Mucosa of rectum (tissue), 2 donors: ENCODE measurements around the gene DIS3L2.

Source experiments
- H3K27ac ChIP-seq, 2 donors: one replicate each; pipeline ENCODE4 v1.7.0; 2013; ENCODE audit warnings: inconsistent platforms in 2 of 2, low read depth in 2 of 2, low read length in 2 of 2
- H3K27me3 ChIP-seq, 2 donors: one replicate each; pipeline ENCODE4 v1.7.0; 2013; ENCODE audit warnings: low read length in 2 of 2; ENCODE audit not compliant: control insufficient read depth in 2 of 2, insufficient read depth in 2 of 2
- H3K36me3 ChIP-seq, 2 donors: one replicate each; pipeline ENCODE4 v1.7.0; 2013; ENCODE audit warnings: low read length in 2 of 2; ENCODE audit not compliant: control insufficient read depth in 2 of 2, insufficient read depth in 2 of 2
- H3K4me1 ChIP-seq, 2 donors: one replicate each; pipeline ENCODE4 v1.7.0; 2013; ENCODE audit warnings: low read length in 2 of 2, mild to moderate bottlenecking in 1 of 2; ENCODE audit not compliant: control insufficient read depth in 2 of 2, insufficient read depth in 2 of 2
- H3K4me3 ChIP-seq, 2 donors: one replicate each; pipeline ENCODE4 v1.7.0; 2013; ENCODE audit warnings: low read length in 2 of 2
- H3K9ac ChIP-seq, 2 donors: one replicate each; pipeline ENCODE4 v1.7.0; 2013; ENCODE audit warnings: low read length in 2 of 2, low read depth in 1 of 2, mild to moderate bottlenecking in 1 of 2
- H3K9me3 ChIP-seq, 2 donors: one replicate each; pipeline ENCODE4 v1.7.0; 2013; ENCODE audit warnings: low read length in 2 of 2; ENCODE audit not compliant: control insufficient read depth in 2 of 2
- donor health status: healthy.
- donor health status: Normal muscosa, but diverticular disease.

The DIS3L2 gene

GRCh38 chr2:232008907-232009638 lies 47.6 kb downstream of the DIS3L2 start:
- Histone ChIP-seq H3K9me3 (no peaks in the 10 kb centered on the region), H3K4me3 (no peak overlapping the region), H3K27me3 (no peaks in the 10 kb centered on the region), H3K36me3 (no peaks in the 10 kb centered on the region), H3K9ac (no peak overlapping the region), H3K27ac (no peak overlapping the region), H3K4me1 (no peaks in the 10 kb centered on the region)

DNA sequence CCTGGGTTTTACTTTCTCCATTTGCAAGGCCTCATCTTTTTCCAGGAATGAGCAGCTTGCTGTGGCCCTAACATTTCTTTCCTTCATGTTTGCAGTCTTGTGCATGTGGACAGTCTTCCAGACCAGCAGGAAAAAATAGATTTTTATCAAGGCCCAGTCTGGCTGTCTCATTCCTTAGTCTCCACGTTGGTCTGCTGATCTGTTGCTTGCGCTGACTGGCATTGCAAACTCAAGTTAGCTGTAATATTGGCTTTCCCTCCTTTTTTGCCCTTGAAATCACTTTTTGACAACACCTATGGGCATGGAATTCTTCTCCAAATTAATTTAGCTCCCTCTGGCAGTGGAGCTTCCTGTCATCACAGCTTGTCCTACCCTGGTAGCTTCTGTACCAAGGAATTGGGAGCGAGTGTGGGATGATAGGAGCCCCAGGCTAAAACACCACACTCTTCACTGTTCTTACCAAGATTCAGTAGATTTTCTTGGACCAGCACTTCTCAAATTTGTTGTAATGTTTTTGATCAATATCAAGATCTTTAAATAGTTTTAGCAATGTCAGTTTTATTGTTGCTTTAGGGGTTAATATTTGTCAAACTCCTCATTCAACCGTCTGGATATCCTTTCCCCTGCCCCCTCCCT lies 48.2 kb downstream of the DIS3L2 start:
- no peak overlapping the region for H3K27ac ChIP-seq
- no peak overlapping the region for H3K9ac ChIP-seq
- no peaks in the 10 kb centered on the region for H3K27me3 ChIP-seq
- no peak overlapping the region for H3K4me3 ChIP-seq
- no peaks in the 10 kb centered on the region for H3K4me1 ChIP-seq
- no peaks in the 10 kb centered on the region for H3K36me3 ChIP-seq
- H3K9me3 ChIP-seq: no peaks in the 10 kb centered on the region

DNA sequence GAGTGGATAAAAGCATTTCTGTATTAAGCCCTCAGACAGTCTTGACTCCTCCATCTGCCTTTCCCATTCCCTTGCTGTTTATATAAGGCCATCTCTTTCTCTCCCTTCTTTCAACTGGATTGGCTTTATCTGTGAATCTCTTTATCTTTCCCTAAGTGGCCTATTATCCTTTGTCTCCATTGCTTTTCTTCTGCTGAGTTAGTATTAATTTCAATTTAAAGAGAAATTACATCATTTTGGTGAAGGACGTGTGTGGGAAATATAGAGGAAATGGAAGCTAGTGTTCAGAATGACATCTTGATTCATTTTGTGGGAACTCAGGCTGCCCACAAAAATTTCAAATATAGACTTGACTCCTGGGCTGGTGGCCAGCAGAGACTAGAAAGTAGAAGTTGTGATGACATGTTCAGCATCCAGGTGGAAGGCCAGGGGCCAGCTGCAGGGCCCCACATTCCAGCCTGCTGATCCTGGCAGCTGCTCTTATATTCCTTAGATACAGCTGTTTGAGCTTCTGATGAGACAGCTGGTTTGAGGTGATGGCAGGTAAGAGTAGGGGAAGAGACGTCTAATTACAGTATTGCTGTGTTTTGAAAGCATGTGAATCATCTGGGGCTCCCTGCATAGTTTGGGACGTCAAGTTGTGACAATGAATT lies 52.3 kb downstream of the DIS3L2 start:
- H3K27ac ChIP-seq: no peak overlapping the region
- H3K9ac ChIP-seq: no peak overlapping the region
- no peaks in the 10 kb centered on the region for H3K4me1 ChIP-seq
- no peak overlapping the region for H3K4me3 ChIP-seq
- no peaks in the 10 kb centered on the region for H3K36me3 ChIP-seq
- no peaks in the 10 kb centered on the region for H3K9me3 ChIP-seq
- H3K27me3 ChIP-seq: no peaks in the 10 kb centered on the region

GRCh38 chr2:232014681-232015080 lies 53.2 kb downstream of the DIS3L2 start:
- no peak overlapping the region for H3K9ac ChIP-seq
- H3K9me3 ChIP-seq: no peaks in the 10 kb centered on the region
- no peak overlapping the region for H3K4me3 ChIP-seq
- H3K27me3 ChIP-seq: no peaks in the 10 kb centered on the region
- H3K27ac ChIP-seq: no peak overlapping the region
- no peaks in the 10 kb centered on the region for H3K36me3 ChIP-seq
- H3K4me1 ChIP-seq: no peaks in the 10 kb centered on the region

DNA sequence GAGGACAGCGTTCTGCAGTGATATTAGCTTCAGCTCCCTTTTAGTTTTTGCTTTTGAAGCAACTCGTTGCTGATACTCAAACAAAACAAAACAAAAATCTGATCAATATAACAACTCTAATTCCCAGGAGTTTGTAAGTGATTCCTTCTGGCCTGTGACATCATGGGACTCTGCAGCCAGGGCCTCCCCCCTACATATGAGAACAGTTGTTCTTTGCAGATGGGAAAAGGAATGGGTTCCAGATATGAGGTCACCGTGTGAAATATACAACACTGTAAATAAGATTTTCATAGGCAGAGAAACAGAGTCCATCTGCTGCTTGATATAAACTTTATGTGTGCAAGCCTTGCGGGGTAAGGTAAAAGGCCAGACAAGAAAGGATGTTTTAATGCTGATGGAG lies 56.7 kb downstream of the DIS3L2 start:
- Histone ChIP-seq H3K27ac (no peak overlapping the region), H3K9me3 (no peaks in the 10 kb centered on the region), H3K4me1 (no peaks in the 10 kb centered on the region), H3K27me3 (no peaks in the 10 kb centered on the region), H3K4me3 (no peak overlapping the region), H3K36me3 (peaks cover 0 to 5% of the 10 kb centered on the region in 2 donors), H3K9ac (no peak overlapping the region)

- H3K36me3 ChIP-seq: peaks cover 9 to 13% of the 10 kb centered on the region in 2 donors
- no peaks in the 10 kb centered on the region for H3K27me3 ChIP-seq
- no peak overlapping the region for H3K9ac ChIP-seq
- H3K4me1 ChIP-seq: no peaks in the 10 kb centered on the region
- no peak overlapping the region for H3K27ac ChIP-seq
- no peak overlapping the region for H3K4me3 ChIP-seq
- H3K9me3 ChIP-seq: no peaks in the 10 kb centered on the region
Observed at GRCh38 chr2:232022718-232023117, 61.2 kb downstream of the DIS3L2 start.

DNA sequence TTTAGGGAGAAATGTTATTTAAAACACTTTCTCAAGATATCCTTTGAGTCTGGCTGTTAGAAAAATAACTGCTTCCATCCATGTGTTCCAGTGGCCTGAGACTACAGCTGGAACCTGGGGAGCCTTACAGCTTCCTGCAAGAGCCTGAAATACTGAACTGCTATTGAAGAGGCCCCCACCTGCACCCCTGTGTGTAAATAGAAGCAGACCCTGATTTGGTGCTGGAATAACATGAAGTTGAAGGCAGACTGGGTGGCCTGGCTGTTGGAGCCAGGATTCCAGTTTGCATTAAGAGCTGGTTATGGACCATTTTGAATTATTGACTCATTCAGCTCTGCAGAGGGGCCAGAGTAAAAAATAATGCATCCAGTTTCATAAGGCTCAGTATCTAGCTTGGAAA lies 61.9 kb downstream of the DIS3L2 start:
- Histone ChIP-seq H3K4me3 (no peak overlapping the region), H3K9ac (no peak overlapping the region), H3K27me3 (no peaks in the 10 kb centered on the region), H3K9me3 (no peaks in the 10 kb centered on the region), H3K36me3 (peaks cover 9 to 13% of the 10 kb centered on the region in 2 donors), H3K4me1 (no peaks in the 10 kb centered on the region), H3K27ac (no peak overlapping the region)

- peaks cover 9 to 13% of the 10 kb centered on the region in 2 donors for H3K36me3 ChIP-seq
Observed at GRCh38 chr2:232024457-232024856, 62.9 kb downstream of the DIS3L2 start.

DNA sequence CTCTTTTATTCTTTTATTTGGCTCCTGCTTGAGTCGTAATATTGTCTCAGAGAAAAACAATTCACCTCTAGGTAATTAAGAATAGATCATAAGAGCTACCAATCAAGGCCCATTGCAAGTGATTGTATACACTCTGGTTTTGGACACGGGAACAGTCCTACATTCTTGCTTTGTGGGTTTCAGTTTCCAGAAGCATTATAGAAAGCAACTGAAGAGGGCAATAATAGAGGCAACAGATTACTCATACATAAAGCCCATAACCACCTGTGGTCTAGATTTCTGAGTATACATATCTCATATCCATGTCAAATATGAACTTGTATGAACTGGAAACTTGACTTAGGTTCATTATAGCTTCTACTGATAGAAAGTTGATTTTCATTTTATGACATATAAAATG lies 65.4 kb downstream of the DIS3L2 start:
- no peaks in the 10 kb centered on the region for H3K27me3 ChIP-seq
- peaks cover 15% of the 10 kb centered on the region in 2 donors for H3K36me3 ChIP-seq
- H3K9ac ChIP-seq: no peak overlapping the region
- H3K4me1 ChIP-seq: no peaks in the 10 kb centered on the region
- H3K9me3 ChIP-seq: no peaks in the 10 kb centered on the region
- H3K27ac ChIP-seq: no peak overlapping the region
- H3K4me3 ChIP-seq: no peak overlapping the region

More at GRCh38 chr2:232024457-232024856, 62.9 kb downstream of the DIS3L2 start:
- Histone ChIP-seq H3K27ac (no peak overlapping the region), H3K9me3 (no peaks in the 10 kb centered on the region), H3K4me1 (no peaks in the 10 kb centered on the region), H3K27me3 (no peaks in the 10 kb centered on the region), H3K9ac (no peak overlapping the region), H3K4me3 (no peak overlapping the region)

- H3K36me3 ChIP-seq: peaks cover 15% of the 10 kb centered on the region in 2 donors
- H3K4me1 ChIP-seq: no peaks in the 10 kb centered on the region
- no peaks in the 10 kb centered on the region for H3K27me3 ChIP-seq
- H3K9ac ChIP-seq: no peak overlapping the region
- H3K27ac ChIP-seq: no peak overlapping the region
- H3K9me3 ChIP-seq: no peaks in the 10 kb centered on the region
- no peak overlapping the region for H3K4me3 ChIP-seq
Observed at GRCh38 chr2:232027530-232027929, 66.0 kb downstream of the DIS3L2 start.
